SIG-M5 treated with dmso at 0.1 percent for 504 hours (cell line): ENCODE results near the gene NHERF1.

ENCODE experiments used
- DNase-seq: peaks from one replicate; lab custom pipeline; 2025; ENCODE audit not compliant: unreplicated experiment; lab: John Stamatoyannopoulos, UW

Gene NHERF1

GRCh38 chr17:74748279-74748528, 224 bp upstream of the NHERF1 start:
- DNase-seq: no peak

GRCh38 chr17:74749279-74750038, 1.0 kb downstream of the NHERF1 start:
- DNase-seq: peak; percentile 31

- DNase-seq: no peak
Observed at GRCh38 chr17:74750039-74750326, 1.6 kb downstream of the NHERF1 start.

GRCh38 chr17:74750327-74751069, 2.1 kb downstream of the NHERF1 start:
- no peak for DNase-seq

- no peak for DNase-seq
Observed at GRCh38 chr17:74752415-74752814, 4.0 kb downstream of the NHERF1 start.

- DNase-seq: no peak
Observed at GRCh38 chr17:74752822-74753401, 4.5 kb downstream of the NHERF1 start.

GRCh38 chr17:74754832-74755231, 6.4 kb downstream of the NHERF1 start:
- DNase-seq: no peak

- no peak for DNase-seq
Observed at GRCh38 chr17:74755533-74755932, 7.1 kb downstream of the NHERF1 start.

GRCh38 chr17:74756891-74757290, 8.5 kb downstream of the NHERF1 start:
- DNase-seq: no peak

- DNase-seq: no peak
Observed at GRCh38 chr17:74757502-74757901, 9.1 kb downstream of the NHERF1 start.

- DNase-seq: no peak
Observed at GRCh38 chr17:74757931-74758847, 9.8 kb downstream of the NHERF1 start.

GRCh38 chr17:74758848-74759168, 10.4 kb downstream of the NHERF1 start:
- DNase-seq: peak; percentile 23

- peak; percentile 49 for DNase-seq
Observed at GRCh38 chr17:74759243-74759801, 10.9 kb downstream of the NHERF1 start.

GRCh38 chr17:74759941-74760340, 11.5 kb downstream of the NHERF1 start:
- peak; percentile 38 for DNase-seq

GRCh38 chr17:74760404-74761105, 12.1 kb downstream of the NHERF1 start:
- DNase-seq: no peak

GRCh38 chr17:74761419-74761818, 13.0 kb downstream of the NHERF1 start:
- DNase-seq: no peak

- no peak for DNase-seq
Observed at GRCh38 chr17:74761931-74762330, 13.5 kb downstream of the NHERF1 start.

- no peak for DNase-seq
Observed at GRCh38 chr17:74763565-74764387, 15.3 kb downstream of the NHERF1 start.

GRCh38 chr17:74764751-74765286, 16.4 kb downstream of the NHERF1 start:
- DNase-seq: no peak

GRCh38 chr17:74766413-74766812, 18.0 kb downstream of the NHERF1 start:
- no peak for DNase-seq
